OCI-LY7 (cell line): ENCODE measurements around the gene SERPINA4. TPM values are rescaled to one million over a fixed set of nuclear protein-coding genes. Genes with fewer than 3 reads are reported as not detected.

ENCODE experiments used
- BruUV-seq: library from RNA; stranded (reverse); fragments of 400-500 nt; replicated peaks from 2 replicates; lab custom pipeline; 2021; lab: Mats Ljungman, UMichigan
- CTCF ChIA-PET: fragments of 300-600 bp; sonication (Branson Sonifier 250); formaldehyde crosslinking; loops from one replicate; lab custom pipeline; 2022; ENCODE audit warnings: antibody characterized with exemption; ENCODE audit not compliant: unreplicated experiment; lab: Charles Lee
- POLR2A ChIA-PET: fragments of 300-600 bp; sonication (Branson Sonifier 250); formaldehyde crosslinking; loops from one replicate; lab custom pipeline; 2022; ENCODE audit warnings: antibody characterized with exemption; lab: Charles Lee
- DNase-seq: peaks from one replicate; pipeline ENCODE4 v3.0.0-alpha.2; 2015; ENCODE audit warnings: low spot score
- H2AFZ ChIP-seq: fragments of 200-600 bp; sonication (generic), shearing (Covaris generic); 2 replicates; pipeline ENCODE4 v1.6.1; 2014; ENCODE audit warnings: mild to moderate bottlenecking, antibody characterized with exemption, low read length, moderate library complexity
- H3K27ac ChIP-seq: fragments of 200-600 bp; sonication (generic); 2 replicates; pipeline ENCODE4 v1.5.1; 2014; ENCODE audit warnings: mixed run types, low read depth, mild to moderate bottlenecking, moderate library complexity, low read length, inconsistent platforms; ENCODE audit not compliant: poor library complexity, severe bottlenecking
- H3K36me3 ChIP-seq: fragments of 200-600 bp; sonication (generic); 2 replicates; pipeline ENCODE4 v1.6.1; 2014; ENCODE audit warnings: mild to moderate bottlenecking, antibody characterized with exemption, low read length, moderate library complexity, mixed read lengths; ENCODE audit not compliant: insufficient read depth
- H3K4me1 ChIP-seq: fragments of 200-600 bp; sonication (generic); 2 replicates; pipeline ENCODE4 v1.5.1; 2014; ENCODE audit warnings: mild to moderate bottlenecking, low read length; ENCODE audit not compliant: insufficient read depth, poor library complexity, severe bottlenecking
- H3K4me2 ChIP-seq: fragments of 200-600 bp; sonication (generic); 2 replicates; pipeline ENCODE4 v1.6.1; 2014; ENCODE audit warnings: mild to moderate bottlenecking, low read length
- H3K4me3 ChIP-seq: fragments of 200-600 bp; sonication (generic); 2 replicates; pipeline ENCODE4 v1.5.1; 2014; ENCODE audit warnings: mild to moderate bottlenecking, low read depth, low read length; ENCODE audit not compliant: poor library complexity, severe bottlenecking
- H3K79me2 ChIP-seq: fragments of 200-600 bp; sonication (generic); 2 replicates; pipeline ENCODE4 v1.6.1; 2016; ENCODE audit warnings: low read depth, mild to moderate bottlenecking, low read length, moderate library complexity, mixed read lengths; ENCODE audit not compliant: insufficient read depth
- H3K9me2 ChIP-seq: fragments of 200-600 bp; sonication (generic); 2 replicates; pipeline ENCODE4 v1.6.1; 2016; ENCODE audit warnings: mild to moderate bottlenecking, low read length, mixed read lengths; ENCODE audit not compliant: insufficient read depth
- H3K9me3 ChIP-seq: fragments of 200-600 bp; sonication (generic); 2 replicates; pipeline ENCODE4 v1.6.1; 2014; ENCODE audit warnings: mild to moderate bottlenecking, mixed run types, low read length, mixed read lengths
- H4K20me1 ChIP-seq: fragments of 200-600 bp; sonication (generic); 2 replicates; pipeline ENCODE4 v1.6.1; 2014; ENCODE audit warnings: mild to moderate bottlenecking, antibody characterized with exemption, low read length, moderate library complexity, mixed read lengths; ENCODE audit not compliant: insufficient read depth
- CTCF ChIP-seq: fragments of 200-600 bp; sonication (generic); conservative IDR thresholded peaks from 2 replicates; pipeline ENCODE4 v1.5.1; 2014; ENCODE audit warnings: mild to moderate bottlenecking, antibody characterized with exemption, low read length, moderate library complexity, mixed read lengths
- EZH2phosphoT487 ChIP-seq: fragments of 200-600 bp; sonication (generic); IDR thresholded peaks from 2 replicates; pipeline ENCODE4 v1.6.1; 2018; ENCODE audit warnings: low read depth, borderline replicate concordance, mild to moderate bottlenecking, mixed run types, antibody characterized with exemption, low read length, moderate library complexity, mixed read lengths
- intact Hi-C: fragments of 100-400 bp; cut with micrococcal nuclease; formaldehyde crosslinking; loops from one replicate; pipeline ENCODE4 v1.10.0; 2022; ENCODE audit not compliant: unreplicated experiment
- total RNA-seq, 2 experiments: library from RNA; depleted of rRNA in 1 of 2; stranded (reverse); fragments of >200 nt in 1 of 2; shearing (Covaris generic) in 1 of 2; gene quantifications; 2 replicates each; pipeline ENCODE4 v1.2.3, GENCODE V29; 2014 to 2022

SERPINA4 gene
- total RNA-seq, 2 experiments from 2014 or later, result not detected

GRCh38 chr14:94578712-94579111, 17.5 kb downstream of the SERPINA4 start:
- intact Hi-C loops, result no loop called here
- Histone ChIP-seq H3K27ac (no peak overlapping the region), H3K4me1 (no peaks in the 10 kb centered on the region), H3K79me2 (no peaks in the 10 kb centered on the region), H3K36me3 (no peaks in the 10 kb centered on the region), H2AFZ (no peak overlapping the region), H3K9me2 (no peaks in the 10 kb centered on the region), H3K9me3 (no peaks in the 10 kb centered on the region), H3K4me3 (no peak overlapping the region), H4K20me1 (no peaks in the 10 kb centered on the region), H3K4me2 (no peak overlapping the region)
- DNase-seq, result no peak
- no peak for TF ChIP-seq EZH2phosphoT487
- TF ChIP-seq CTCF, result no peak
- BruUV-seq, result no TSS peak
- CTCF ChIA-PET, result no interaction called here
- POLR2A ChIA-PET, result no interaction called here

GRCh38 chr14:94581127-94581999, 20.1 kb downstream of the SERPINA4 start, which contains the start of gene SERPINA5:
TSS of gene SERPINA5 (plus strand) at chr14:94581426. CDS start at chr14:94587363, 5,937 bp downstream.
- Histone ChIP-seq H3K9me2 (no peaks in the 10 kb centered on the region), H3K4me2 (no peak within 1 kb of the TSS), H3K4me1 (no peaks in the 10 kb centered on the region), H3K36me3 (no peaks in the 10 kb centered on the region), H3K27ac (no peak within 1 kb of the TSS), H3K4me3 (no peak within 1 kb of the TSS), H3K9me3 (no peaks in the 10 kb centered on the region), H4K20me1 (no peaks in the 10 kb centered on the region), H3K79me2 (no peaks in the 10 kb centered on the region), H2AFZ (no peak within 1 kb of the TSS)
- CTCF ChIA-PET, result no interaction called here
- no peak for DNase-seq
- POLR2A ChIA-PET, result no interaction called here
- no TSS peak for BruUV-seq
- intact Hi-C loops, result no loop called here
- no peak for TF ChIP-seq EZH2phosphoT487
- no peak for TF ChIP-seq CTCF

- CTCF ChIA-PET, result no interaction called here
- Histone ChIP-seq H3K4me1 (no peaks in the 10 kb centered on the region), H3K9me3 (no peaks in the 10 kb centered on the region), H3K9me2 (no peaks in the 10 kb centered on the region), H3K27ac (no peak overlapping the region), H3K79me2 (no peaks in the 10 kb centered on the region), H3K4me3 (no peak overlapping the region), H2AFZ (no peak overlapping the region), H4K20me1 (no peaks in the 10 kb centered on the region), H3K4me2 (no peak overlapping the region), H3K36me3 (no peaks in the 10 kb centered on the region)
- TF ChIP-seq CTCF (no peak), EZH2phosphoT487 (no peak)
- no TSS peak for BruUV-seq
- DNase-seq, result no peak
- intact Hi-C loops, result no loop called here
- POLR2A ChIA-PET, result no interaction called here
Measured at GRCh38 chr14:94582199-94582750, 21.0 kb downstream of the SERPINA4 start.
